Measurements from ENCODE around the gene MEGF9. TPM values are rescaled to one million over a fixed set of nuclear protein-coding genes. Genes with fewer than 3 reads are reported as not detected.
"Not testable (repeated sequence)": the region's sequence is repeated elsewhere in the genome, so short reads cannot be mapped to it uniquely, and the experiment has no call there.

The MEGF9 gene
- total RNA-seq, 1 donor from 2014 or later = 132 TPM

DNA sequence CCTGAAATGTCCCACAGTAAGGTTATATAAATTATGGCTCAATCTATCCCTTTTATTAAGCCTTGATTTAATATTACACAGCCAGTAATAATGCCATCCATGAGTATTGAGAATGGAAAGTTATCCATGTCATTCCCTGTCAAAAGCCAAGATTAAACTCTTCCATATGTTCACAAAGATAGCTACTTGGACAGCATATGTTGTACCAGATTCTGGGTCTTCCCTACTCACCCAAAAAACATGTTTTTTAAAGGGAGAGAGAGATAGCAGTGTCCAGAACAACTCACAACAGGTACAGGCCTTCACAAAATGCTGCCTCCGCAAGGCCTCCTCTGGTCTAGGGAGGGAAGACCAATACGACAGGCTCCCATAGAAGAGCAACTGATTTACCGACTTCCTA is 149.7 kb downstream of the MEGF9 start:
- intact Hi-C loops (cut with DNase I) = no loop called here
- ATAC-seq (no peak), DNase-seq (ENCODE audit: low spot score) (no peak)

DNA sequence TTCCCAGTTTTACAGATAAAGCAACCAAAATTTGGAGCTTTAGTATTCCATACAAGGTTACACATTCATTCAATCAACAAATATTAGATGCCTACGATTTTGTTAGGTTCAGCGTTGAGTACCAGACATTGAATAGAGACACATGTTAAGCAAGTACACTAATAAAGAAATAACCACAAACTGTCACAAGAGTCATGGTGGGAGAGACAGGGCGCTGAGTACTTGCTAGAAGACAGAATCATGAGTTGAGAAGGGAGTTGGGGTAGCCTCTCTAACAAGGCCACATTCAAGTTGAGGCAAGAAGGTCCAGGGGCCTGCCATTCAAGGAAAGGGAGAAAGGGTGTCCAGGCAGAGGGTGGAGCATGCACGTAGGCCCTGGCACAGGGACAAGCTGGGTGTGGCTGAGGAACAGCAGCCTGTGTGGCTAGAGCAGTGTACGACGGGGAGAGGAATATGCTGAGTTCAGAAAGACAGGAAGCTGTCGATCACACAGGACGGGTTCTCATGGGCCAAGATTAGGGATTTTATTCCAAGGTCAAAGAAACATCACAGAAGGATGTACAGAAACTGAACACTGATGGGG is 151.3 kb downstream of the MEGF9 start:
- DNase-seq (ENCODE audit: low spot score) (no peak), ATAC-seq (no peak)
- intact Hi-C loops (cut with DNase I) = no loop called here

DNA sequence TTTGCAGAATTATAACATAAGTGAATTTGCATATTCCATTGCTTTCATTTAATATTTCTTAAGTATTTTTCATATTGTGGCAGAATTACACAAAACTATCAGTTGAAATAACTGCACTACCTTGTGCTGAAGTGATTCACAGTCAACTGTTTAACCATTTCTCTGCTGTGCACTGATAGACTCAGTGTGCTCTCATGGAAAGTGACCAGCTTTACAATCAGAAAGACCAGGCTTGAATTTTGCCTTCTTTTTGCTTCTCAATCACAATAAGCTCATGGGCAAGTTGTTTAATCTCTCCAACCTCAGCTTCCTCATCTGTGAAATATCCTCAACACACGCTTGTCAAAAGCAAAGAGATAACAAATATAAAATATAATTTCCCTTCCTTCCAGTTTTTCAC is 152.6 kb downstream of the MEGF9 start:
- intact Hi-C loops (cut with DNase I) = no loop called here

DNA sequence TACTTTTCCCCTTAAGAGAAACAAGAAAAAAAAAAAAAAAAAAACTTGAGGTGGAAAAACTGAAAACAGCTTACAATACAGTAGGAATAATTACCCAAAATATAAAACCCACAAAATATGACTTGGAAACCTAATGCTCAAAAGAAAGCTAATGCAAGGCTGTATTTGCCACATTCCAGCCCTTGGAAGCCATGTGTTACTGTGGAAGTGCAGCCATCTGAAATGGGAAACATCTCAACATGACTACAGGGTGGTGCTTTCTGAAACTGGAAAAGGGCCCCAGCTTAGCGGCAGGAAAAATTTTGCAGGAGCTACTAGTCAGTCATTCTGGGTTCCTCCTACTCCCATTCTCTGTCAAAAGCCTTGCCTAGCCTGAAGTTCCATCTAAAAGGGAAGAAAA is 154.7 kb downstream of the MEGF9 start:
- ATAC-seq (no peak), DNase-seq (ENCODE audit: low spot score) (no peak)
- intact Hi-C loops (cut with DNase I) = no loop called here

More for the DNA sequence above, 152.6 kb downstream of the MEGF9 start:
- no peak for ATAC-seq
- DNase-seq (ENCODE audit: low spot score) = no peak

DNA sequence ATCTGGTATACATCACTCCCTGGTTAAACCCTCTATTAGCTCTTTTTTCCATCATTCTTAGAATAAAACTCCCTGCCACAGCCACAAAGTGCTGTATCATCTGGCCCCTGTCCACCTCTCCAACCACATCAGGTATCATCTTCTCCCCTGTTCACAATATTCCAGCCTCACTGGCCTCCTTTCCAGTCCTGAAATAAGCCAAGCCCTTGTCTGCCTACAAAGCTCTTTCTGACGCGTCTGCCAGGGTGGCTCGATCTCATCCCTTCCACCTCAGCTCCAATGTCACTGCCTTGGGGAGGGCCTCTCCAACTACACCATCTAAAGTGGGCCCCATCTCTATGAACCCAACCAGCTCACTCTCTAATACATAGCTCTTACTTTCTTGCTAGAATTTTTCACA is 155.8 kb downstream of the MEGF9 start:
- DNase-seq (ENCODE audit: low spot score) (no peak), ATAC-seq (no peak)
- intact Hi-C loops (cut with DNase I) = no loop called here

DNA sequence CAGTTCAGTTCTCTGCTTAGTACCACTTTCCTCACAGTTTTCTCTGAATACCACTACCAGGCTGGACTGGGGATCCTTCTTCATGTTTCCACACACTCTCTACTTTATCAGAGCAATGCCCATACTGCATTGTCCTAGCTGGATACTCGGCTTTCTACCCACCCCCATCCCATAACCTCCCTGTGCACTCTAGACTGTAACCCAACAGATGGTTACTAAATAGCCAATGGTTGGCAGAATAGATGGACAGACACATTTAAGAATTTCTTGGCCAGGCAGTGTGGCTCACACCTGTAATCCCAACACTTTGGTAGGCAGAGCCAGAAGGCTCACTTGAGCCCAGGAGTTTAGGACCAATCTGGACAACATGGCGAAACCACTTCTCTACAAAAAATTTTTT is 157.1 kb downstream of the MEGF9 start:
- intact Hi-C loops (cut with DNase I) = no loop called here
- DNase-seq (ENCODE audit: low spot score) = no peak
- no peak for ATAC-seq

DNA sequence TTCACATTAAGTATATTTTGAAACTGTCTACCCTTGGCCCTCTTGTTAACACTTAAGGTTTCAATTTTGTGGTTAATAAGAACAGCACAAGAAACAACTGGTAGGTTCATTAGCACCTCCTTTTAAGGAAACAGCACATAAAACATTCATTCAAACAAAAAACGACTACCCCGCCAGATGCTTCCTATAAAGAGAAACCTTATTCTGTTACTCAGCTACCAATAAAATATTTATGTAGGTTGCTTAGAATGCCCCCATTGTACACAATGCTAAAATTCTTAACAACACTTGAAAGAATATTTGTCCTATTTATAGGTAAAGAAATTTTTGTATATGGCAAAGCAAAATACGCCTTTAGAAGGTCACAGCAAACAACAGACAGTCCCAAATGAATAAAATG is 157.5 kb downstream of the MEGF9 start:
- DNase-seq (ENCODE audit: low spot score) = no peak
- no peak for ATAC-seq
- intact Hi-C loops (cut with DNase I) = no loop called here

DNA sequence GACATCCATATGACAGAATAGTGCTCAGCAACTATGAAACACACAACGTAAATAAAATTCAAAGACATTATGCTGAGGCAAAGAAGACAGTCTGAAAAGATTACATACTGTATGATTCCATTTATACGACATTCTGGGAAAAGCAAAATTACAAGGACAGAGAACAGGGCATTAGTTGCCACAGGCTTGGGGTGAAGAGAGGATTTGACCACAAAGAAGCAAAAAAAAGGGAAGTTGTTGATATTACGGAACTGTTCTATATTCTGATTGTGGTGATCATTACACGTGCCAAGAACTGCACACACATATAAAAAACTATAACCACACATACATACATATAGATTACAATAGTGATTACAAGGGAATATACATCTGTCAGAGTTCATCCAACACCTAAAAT is 158.4 kb downstream of the MEGF9 start:
- DNase-seq (ENCODE audit: low spot score) (no peak), ATAC-seq (peak; percentile 26)
- intact Hi-C loops (cut with DNase I) = no loop called here

DNA sequence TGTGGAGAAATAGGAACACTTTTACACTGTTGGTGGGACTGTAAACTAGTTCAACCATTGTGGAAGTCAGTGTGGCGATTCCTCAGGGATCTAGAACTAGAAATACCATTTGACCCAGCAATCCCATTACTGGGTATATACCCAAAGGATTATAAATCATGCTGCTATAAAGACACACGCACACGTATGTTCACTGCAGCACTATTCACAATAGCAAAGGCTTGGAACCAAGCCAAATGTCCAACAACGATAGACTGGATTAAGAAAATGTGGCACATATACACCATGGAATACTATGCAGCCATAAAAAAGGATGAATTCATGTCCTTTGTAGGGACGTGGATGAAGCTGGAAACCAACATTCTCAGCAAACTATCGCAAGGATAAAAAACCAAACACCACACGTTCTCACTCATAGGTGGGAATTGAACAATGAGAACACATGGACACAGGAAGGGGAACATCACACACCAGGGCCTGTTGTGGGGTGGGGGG is 162.0 kb downstream of the MEGF9 start:
- DNase-seq (ENCODE audit: low spot score); ATAC-seq; intact Hi-C loops (cut with DNase I): not testable (repeated sequence)

Other genes starting within 250 kb of the MEGF9 start
- 80.6 TPM for gene CDK5RAP2, start 134.3 kb downstream of the MEGF9 start, total RNA-seq
- 65.5 TPM for gene FBXW2, start 78.9 kb upstream of the MEGF9 start, total RNA-seq
- 39.0 TPM for gene PSMD5, start 128.5 kb upstream of the MEGF9 start, total RNA-seq
- 29.3 TPM for gene PHF19, start 162.7 kb upstream of the MEGF9 start, total RNA-seq
- 8.0 TPM for gene TRAF1, start 212.3 kb upstream of the MEGF9 start, total RNA-seq

All from sciatic nerve (tissue), 2 donors.